HG02885 (cell line): Measurements from ENCODE around the gene ZBTB7C.

Source experiments
- ATAC-seq: cut with Tn5 transposase; IDR thresholded peaks from one replicate; pipeline ENCODE4 v1.9.1; 2021; ENCODE audit warnings: mild to moderate bottlenecking; ENCODE audit not compliant: unreplicated experiment, poor library complexity

Gene ZBTB7C

GRCh38 chr18:48116017-48116416 lies 293.2 kb downstream of the ZBTB7C start:
- no peak for ATAC-seq

GRCh38 chr18:48113691-48114090 lies 295.5 kb downstream of the ZBTB7C start:
- no peak for ATAC-seq

DNA sequence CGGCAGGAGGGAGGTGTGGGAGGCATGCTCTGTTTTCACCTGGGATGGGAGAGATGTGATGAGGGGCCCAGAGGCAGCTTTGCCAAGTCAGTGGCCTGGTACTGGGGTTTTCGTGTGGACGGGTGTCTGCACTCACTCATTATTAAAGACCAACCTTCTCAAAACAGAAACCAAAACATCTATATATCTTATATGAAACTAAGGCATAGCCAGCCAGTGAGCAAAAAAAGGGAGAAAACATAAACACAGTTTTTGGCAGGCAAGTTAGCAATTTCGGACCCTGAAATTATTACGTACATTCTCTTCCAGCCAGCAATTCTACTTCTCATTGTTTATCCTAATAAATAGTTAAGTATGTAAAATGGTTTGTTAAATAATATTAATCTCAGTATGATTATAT lies 297.6 kb downstream of the ZBTB7C start:
- ATAC-seq: no peak

GRCh38 chr18:48110797-48111196 lies 298.4 kb downstream of the ZBTB7C start:
- ATAC-seq: no peak

- ATAC-seq: no peak
Measured at GRCh38 chr18:48109961-48110493, 299.2 kb downstream of the ZBTB7C start.

GRCh38 chr18:48108136-48108535 lies 301.0 kb downstream of the ZBTB7C start:
- ATAC-seq: no peak

DNA sequence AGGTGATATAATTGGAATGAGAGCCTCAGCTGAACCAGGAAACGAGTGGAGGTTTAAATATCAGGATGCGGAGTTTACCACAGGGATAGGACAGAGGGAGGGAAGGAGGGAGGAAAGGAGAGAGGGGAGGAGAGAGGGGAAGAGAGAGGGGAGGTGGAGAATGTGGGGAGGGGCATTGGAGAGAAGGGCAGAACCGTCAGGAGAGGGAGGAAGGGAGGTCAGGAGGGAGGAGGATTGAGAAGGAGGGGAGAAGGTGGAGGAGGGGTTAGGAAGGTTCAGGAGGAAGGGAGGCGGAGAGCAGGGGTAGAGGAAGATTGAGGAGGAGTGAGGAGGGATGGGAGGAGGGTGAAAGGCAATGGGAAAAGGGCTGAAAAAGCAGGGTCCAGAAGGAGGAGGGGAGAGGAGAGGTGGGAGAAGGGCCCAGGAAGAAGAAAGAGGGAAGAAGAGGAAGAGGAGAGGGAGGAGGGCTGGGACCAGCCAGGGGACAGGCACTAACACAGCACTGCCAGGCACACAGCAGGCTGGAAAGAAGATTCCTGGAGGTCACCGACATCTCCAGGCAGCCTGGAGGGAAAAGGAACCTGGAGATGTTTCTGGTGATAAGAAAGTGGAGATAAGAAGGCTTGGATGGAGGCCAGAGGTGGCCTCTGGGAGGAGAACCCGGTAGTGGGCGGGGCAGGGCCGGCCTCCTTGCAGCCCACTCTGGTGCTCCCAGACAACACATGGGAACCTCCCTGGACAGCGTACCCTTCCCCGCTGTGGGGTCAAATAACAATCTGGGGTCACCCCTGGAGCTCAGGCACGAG lies 302.0 kb downstream of the ZBTB7C start:
- no peak for ATAC-seq

GRCh38 chr18:48106498-48106897 lies 302.7 kb downstream of the ZBTB7C start:
- ATAC-seq: no peak

DNA sequence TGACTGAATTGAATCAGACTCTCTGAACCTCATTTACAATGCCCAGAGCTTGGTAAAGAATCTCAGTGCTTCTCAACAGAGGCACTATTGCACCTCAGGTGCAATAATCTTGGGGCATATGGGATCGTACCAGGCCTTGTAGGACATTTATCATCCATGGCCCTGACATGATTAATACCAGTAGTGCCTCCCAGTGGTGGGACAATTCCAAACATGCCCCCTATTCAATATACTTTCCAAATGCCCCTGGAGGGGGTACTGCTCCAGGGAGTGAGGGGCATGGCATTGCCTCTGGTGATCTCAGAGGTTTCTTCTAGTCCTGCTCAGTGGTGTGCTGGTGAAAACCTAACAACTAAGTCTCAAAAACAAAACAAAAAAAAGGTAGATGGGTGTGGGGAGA lies 303.9 kb downstream of the ZBTB7C start:
- no peak for ATAC-seq

DNA sequence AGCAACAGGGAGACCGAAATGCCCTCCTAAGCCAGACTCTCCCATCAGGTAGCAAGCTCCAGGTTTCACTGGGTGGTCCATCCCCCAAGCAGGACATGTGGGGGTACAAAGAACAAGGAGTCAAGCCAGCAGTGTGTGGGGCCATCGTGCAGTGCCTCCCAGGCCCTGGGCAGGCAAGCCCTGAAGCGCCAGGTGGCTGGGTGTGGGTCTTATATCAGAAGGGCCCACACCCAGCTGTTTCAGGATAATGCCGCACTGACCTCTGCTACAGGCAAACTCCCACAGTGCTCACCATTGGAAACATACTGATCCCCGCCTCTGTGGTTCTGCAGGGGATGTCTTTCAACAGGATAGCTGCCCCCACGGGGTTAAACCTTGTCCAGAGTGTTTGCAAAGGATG lies 304.5 kb downstream of the ZBTB7C start:
- no peak for ATAC-seq

DNA sequence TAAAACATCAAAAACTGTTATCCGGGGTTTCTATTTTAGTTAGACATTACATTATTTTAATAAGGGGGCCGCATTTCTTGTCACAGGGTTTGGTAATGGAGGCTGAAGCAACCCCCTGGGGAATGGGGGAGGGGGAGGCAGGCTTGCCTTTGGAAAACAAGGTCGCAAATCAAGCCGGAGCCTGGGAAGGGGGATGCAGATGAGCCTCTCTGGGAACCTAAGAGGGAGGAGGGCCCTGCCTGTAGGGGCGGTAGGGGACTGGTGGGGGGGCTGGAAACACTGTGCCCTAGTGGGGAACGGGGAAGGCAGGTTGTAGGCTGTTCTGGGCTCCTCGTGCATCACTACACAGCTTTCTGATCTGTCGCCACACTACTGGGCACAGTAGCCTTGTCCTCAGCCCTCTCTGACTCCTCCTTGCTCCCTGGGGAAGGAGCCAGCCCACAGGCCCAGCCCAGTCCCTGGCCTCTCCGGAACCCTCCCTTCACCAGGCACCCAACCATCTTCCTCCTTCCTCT lies 308.5 kb downstream of the ZBTB7C start:
- ATAC-seq: no peak

DNA sequence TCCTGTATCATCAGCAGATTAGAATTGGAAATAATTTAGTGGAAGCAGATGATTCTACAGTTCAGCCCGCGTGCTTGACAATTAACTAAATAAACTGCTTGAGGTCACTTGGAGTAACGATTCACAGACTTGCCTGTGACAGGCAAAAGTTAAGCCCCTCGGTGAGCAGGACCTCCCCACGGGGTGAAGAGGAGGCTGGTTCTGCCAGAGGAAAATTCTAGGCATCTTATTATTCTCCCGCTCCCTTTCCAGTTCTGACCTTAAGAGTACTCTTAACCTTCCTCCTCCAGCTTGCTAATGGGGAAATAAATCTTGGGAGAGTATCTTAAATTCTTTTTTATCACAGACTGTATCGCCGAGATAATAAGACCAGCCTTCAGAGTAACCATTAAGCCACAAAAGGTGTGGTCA lies 309.0 kb downstream of the ZBTB7C start:
- ATAC-seq: no peak

DNA sequence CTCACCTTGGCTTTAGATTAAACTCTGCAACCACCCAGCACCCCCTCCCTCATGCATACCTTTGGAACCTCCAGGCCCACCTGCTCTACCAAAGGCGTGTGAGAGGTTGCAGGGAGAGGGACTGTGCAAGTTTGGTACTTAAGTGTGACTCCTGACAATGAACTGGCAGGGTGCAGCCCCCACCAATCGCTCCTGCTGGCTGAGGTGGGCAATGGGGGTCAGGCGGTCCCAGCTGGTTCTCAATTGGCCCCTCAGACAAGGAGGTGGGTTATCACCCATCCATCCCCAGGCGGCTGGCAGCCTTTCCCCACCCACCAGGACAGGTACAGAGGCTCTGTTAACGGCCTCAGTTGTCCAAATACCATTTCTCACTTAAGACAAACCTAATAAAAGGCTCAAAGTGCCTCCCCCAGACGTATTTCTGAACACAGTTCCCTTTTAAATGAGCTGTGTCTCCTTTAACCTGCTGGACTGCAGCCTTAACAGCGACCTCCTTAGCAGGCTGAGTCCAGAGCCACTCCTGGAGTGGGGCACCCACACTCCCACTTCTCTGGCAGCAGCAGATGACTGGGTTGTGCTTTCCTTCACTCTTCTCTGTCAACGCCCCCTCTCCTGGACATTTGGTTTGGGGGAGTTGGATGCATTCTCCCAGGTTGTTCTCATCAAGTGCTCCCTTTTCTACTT lies 309.6 kb downstream of the ZBTB7C start:
- no peak for ATAC-seq

DNA sequence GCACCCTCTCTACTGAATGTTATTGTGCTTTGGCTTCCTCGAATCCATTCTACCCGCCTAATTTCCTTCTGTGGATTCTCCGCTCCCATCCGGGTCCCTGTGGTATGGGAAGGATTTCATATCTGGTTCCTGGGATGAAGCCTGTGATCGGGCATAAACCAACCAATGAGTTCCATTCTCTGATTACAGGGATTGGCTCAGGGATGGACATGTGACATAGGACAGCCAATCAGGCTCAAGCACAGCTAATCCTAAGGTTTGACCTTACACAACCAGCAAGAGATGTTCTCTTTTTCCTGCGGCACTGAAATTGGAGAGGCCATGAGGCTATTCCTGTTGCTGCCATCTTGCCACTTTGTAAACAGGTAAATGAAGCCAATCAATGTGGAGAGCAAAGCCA lies 310.6 kb downstream of the ZBTB7C start:
- ATAC-seq: no peak

GRCh38 chr18:48098007-48098406 lies 311.2 kb downstream of the ZBTB7C start:
- ATAC-seq: no peak

DNA sequence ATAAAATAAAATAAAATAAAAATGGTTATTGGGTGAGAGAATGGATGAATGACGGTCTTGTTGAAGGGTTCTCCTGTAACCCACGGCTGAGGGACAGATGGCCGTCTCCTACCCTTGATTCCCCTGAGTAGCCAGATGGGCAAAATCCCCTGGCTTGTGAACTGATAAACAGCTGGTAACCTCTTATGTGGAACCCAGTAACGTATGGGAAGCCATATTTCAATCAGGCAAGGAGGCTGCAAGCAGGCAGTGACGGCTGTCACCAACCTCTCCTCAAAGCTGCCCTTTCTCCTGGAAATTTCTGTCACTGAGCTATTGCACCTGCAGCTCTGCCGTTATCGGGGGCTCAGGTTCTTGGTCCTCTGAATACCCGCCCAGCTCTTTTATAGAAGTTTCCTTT lies 313.5 kb downstream of the ZBTB7C start:
- no peak for ATAC-seq

DNA sequence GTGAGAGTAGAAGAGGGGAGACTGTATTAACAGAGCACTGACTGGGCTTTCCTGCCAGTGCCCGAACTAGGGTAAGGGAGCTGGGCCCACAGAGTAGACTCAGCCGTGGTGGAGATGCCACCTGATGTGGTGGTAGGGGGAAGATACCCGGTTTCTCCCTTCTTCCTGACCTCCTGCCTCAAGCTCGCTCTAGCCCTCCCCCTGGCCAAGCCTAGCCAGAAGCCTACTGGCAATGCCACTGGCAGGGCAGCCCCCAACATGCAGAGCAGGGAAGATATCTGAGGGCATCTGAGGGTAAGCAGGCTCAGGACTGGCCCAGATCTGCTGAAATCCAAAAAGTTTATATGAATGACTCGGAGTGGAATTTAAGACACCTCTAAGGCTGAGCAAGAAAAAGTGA lies 316.1 kb downstream of the ZBTB7C start:
- no peak for ATAC-seq

DNA sequence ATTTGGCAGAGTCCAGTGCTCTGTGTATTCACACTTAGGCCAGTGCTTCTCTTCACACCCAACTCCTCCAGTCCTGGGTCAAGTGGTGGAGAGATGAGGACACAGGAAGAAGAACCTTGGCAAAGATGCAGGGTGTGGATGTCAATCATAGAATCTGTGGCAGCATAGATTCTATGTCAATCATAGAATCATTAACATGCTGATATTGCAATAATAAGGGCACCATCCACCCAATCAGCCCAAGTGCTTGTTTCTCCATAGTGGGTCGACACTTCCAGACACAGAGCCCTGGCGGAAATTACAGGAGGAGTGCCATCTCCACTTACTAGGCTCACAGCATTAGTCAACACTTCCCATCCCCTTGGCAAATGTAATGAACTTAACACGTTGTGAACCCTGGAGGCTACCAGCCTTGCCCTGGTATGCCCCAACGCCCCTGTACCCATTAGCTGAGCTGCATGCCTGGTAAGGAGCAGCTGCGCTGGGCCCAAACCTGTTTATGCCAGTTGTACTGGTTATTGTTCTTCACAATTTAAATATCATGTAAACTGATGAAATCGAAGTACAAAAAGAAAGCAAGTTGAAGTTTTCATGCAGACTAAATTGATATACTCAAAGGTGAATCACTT lies 317.2 kb downstream of the ZBTB7C start:
- ATAC-seq: no peak

DNA sequence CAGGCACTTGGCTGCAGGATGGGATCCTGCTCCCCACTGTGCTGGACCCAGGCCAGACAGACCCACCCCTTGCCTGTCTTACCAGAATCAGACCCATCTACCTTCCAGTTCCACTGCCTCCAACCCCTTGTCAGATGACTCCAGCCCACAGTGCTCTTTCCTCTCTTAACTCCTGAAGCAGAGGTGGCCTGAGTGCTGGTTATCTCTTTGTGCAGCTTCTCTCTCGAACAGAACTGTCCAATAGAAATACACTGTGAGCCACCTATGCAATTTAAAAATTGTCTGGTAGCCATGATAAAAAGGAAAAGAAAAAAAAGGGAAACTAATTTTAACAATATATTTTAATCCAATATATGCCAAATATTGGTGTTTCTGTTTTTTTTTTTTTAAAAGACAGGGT lies 318.5 kb downstream of the ZBTB7C start:
- ATAC-seq: no peak

GRCh38 chr18:48090021-48090420 lies 319.2 kb downstream of the ZBTB7C start:
- ATAC-seq: no peak
